Endodermal cell (in vitro differentiated cells): ENCODE measurements around the gene CACNA2D2. TPM values are rescaled to one million over a fixed set of nuclear protein-coding genes. Genes with fewer than 3 reads are reported as not detected.
A peak's percentile ranks its signal among the peaks of the same experiment; 100 is the strongest.

Source experiments
- DNase-seq: peaks from one replicate; pipeline ENCODE4 v3.0.0-alpha.2; 2017
- H3K27ac ChIP-seq: 2 replicates; pipeline ENCODE4 v1.5.1; 2013; ENCODE audit warnings: mild to moderate bottlenecking, low read depth, low read length, moderate library complexity
- H3K27me3 ChIP-seq: 2 replicates; pipeline ENCODE4 v1.6.1; 2013; ENCODE audit warnings: mild to moderate bottlenecking, low read length, moderate library complexity; ENCODE audit not compliant: insufficient read depth, control insufficient read depth, poor library complexity, severe bottlenecking
- H3K36me3 ChIP-seq: 2 replicates; pipeline ENCODE4 v1.7.0; 2013; ENCODE audit warnings: mild to moderate bottlenecking, low read length, moderate library complexity; ENCODE audit not compliant: control insufficient read depth, insufficient read depth
- H3K4me1 ChIP-seq: one replicate; pipeline ENCODE4 v1.7.0; 2013; ENCODE audit warnings: low read length; ENCODE audit not compliant: control insufficient read depth, insufficient read depth
- H3K4me3 ChIP-seq: 2 replicates; pipeline ENCODE4 v1.5.1; 2013; ENCODE audit warnings: mild to moderate bottlenecking, low read length, moderate library complexity
- H3K9ac ChIP-seq: 2 replicates; pipeline ENCODE4 v1.6.1; 2013; ENCODE audit warnings: mild to moderate bottlenecking, low read length, moderate library complexity; ENCODE audit not compliant: poor library complexity, severe bottlenecking; ENCODE audit errors: extremely low read depth
- H3K9me3 ChIP-seq: 2 replicates; pipeline ENCODE4 v1.6.1; 2013; ENCODE audit warnings: mild to moderate bottlenecking, low read length, moderate library complexity; ENCODE audit not compliant: control insufficient read depth
- H3K27ac Mint-ChIP-seq: 2 replicates; pipeline ENCODE4 v1.8.0; 2020; ENCODE audit warnings: mixed read lengths
- H3K27me3 Mint-ChIP-seq: 2 replicates; pipeline ENCODE4 v1.8.0; 2021; ENCODE audit warnings: mild to moderate bottlenecking, mixed read lengths; ENCODE audit not compliant: insufficient read depth
- H3K36me3 Mint-ChIP-seq: 2 replicates; pipeline ENCODE4 v1.8.0; 2020; ENCODE audit warnings: low read depth, mixed read lengths
- H3K4me1 Mint-ChIP-seq: 2 replicates; pipeline ENCODE4 v1.8.0; 2020; ENCODE audit warnings: mixed read lengths
- H3K4me3 Mint-ChIP-seq: 2 replicates; pipeline ENCODE4 v1.8.0; 2020; ENCODE audit warnings: mild to moderate bottlenecking, moderate library complexity, mixed read lengths
- H3K9me3 Mint-ChIP-seq: 2 replicates; pipeline ENCODE4 v1.8.0; 2020; ENCODE audit warnings: mild to moderate bottlenecking, mixed read lengths
- CTCF ChIP-seq: fragments of 200-600 bp; sonication (generic); conservative IDR thresholded peaks from 2 replicates; pipeline ENCODE4 v1.5.0; 2021; ENCODE audit warnings: antibody characterized with exemption, mild to moderate bottlenecking
- WGBS, 2 experiments: methylation state at CpG; one replicate each; pipeline versions ENCODE4 v1.1.5 to v1.1.7; 2013; ENCODE audit warnings: missing lambda C conversion rate in 2 of 2, mixed read lengths in 1 of 2; ENCODE audit not compliant: insufficient coverage in 1 of 2, insufficient read length in 1 of 2; 5-methylcytosine and 5-hydroxymethylcytosine counted together
- total RNA-seq, 2 donors: library from RNA; stranded (reverse); fragmentation: NEBNext Ultra II Directional in 1 of 2; extraction: Animal tissue kit (Norgen Biotek cat#: 25700) in 1 of 2; gene quantifications; 2 replicates in 1 of 2; 3 replicates in 1 of 2; pipeline ENCODE4 v1.2.1, GENCODE V29; 2021

The CACNA2D2 gene
- total RNA-seq, 2 donors from 2014 or later, result 17.6 to 20.7 TPM

DNA sequence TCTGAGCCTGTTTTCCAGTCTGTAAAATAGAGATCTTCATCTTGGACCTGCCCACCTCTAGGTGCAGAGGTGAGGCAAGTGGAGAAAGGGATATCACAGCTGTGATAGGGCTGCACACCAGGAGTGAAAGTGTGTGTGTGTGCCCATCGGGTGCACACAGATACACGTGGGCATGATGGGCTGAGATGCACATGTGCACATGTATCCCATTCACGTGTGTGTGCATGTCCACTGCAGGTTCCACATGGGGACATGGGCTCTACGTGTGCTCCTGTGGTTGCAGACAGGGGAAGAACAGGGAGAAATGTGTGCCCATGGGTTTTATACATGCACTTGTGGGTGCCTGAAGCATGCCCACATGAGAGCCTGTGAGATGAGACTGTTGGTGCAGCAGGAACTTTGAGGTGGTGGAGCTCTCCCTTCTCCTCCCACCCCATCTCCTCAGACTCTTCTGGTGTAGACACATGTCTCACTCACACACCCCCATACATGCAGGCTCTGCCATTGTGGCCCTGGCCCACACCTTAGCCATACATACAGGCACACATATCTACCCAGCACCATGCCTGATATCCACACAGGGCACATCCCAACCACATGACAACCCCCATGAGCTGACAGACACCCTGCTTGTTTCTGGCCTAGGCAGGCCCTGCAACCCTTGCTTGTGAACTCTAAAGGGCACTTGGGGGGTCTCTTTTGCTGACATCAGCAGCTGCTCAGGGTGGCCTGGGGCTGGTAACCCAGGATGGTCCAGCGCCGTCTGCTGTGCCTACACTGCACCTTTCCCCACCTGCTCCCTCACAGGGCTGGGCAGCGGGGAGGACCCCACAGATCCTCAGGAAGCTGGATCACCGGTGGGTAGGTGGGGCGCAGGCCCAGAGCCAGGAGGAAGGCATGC is 86.4 kb downstream of the CACNA2D2 start:
- no peak overlapping the region for H3K27ac ChIP-seq
- Mint-ChIP-seq H3K27ac (no peak overlapping the region), H3K9me3 (no peaks in the 10 kb centered on the region), H3K27me3 (no peaks in the 10 kb centered on the region), H3K4me1 (peaks cover 8% of the 10 kb centered on the region), H3K36me3 (peaks cover 3% of the 10 kb centered on the region), H3K4me3 (no peak overlapping the region)
- no peaks in the 10 kb centered on the region for H3K27me3 ChIP-seq
- H3K4me1 ChIP-seq, result no peaks in the 10 kb centered on the region
- DNase-seq, result no peak
- 89 to 98% methylated on average over 6 to 9 of the region's 9 CpGs for WGBS, 2 experiments
- no peak for TF ChIP-seq CTCF
- no peak overlapping the region for H3K4me3 ChIP-seq
- no peak overlapping the region for H3K9ac ChIP-seq
- no peaks in the 10 kb centered on the region for H3K36me3 ChIP-seq
- no peaks in the 10 kb centered on the region for H3K9me3 ChIP-seq

DNA sequence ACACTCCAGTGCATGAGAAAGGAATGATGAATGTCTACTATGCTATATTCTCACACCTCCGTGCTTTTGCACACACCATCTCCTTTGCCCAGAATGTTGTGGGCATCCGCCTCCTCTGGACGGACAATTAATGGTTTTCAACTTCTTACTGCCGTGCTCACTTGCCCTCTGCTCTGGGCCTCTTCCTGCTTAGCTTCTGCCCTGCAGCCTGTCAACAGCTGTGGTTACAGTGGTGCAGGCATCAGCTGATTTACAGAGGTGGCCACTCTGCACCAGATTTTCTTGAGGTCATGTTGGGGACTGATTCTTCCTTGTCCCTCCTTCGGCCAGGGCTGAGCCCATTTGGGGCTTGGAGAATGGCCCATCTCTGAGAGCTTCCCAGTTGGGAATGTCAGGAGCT is 87.6 kb downstream of the CACNA2D2 start:
- no peak overlapping the region for H3K4me3 Mint-ChIP-seq
- Histone ChIP-seq H3K27ac (no peak overlapping the region), H3K36me3 (no peaks in the 10 kb centered on the region), H3K4me1 (no peaks in the 10 kb centered on the region), H3K9me3 (no peaks in the 10 kb centered on the region), H3K27me3 (no peaks in the 10 kb centered on the region), H3K9ac (no peak overlapping the region), H3K4me3 (no peak overlapping the region)
- H3K9me3 Mint-ChIP-seq, result no peaks in the 10 kb centered on the region
- TF ChIP-seq CTCF, result no peak
- DNase-seq, result no peak
- H3K27me3 Mint-ChIP-seq, result no peaks in the 10 kb centered on the region
- H3K27ac Mint-ChIP-seq, result no peak overlapping the region
- H3K4me1 Mint-ChIP-seq, result peaks cover 5% of the 10 kb centered on the region
- WGBS, 2 experiments, result 92 to 94% methylated on average over 5 of the region's 5 CpGs
- H3K36me3 Mint-ChIP-seq, result peaks cover 3% of the 10 kb centered on the region

GRCh38 chr3:50415061-50415460 is 88.4 kb downstream of the CACNA2D2 start:
- Mint-ChIP-seq H3K36me3 (peaks cover 3% of the 10 kb centered on the region), H3K4me3 (no peak overlapping the region), H3K27me3 (no peaks in the 10 kb centered on the region), H3K27ac (no peak overlapping the region), H3K9me3 (no peaks in the 10 kb centered on the region), H3K4me1 (peaks cover 5% of the 10 kb centered on the region)
- peak; percentile 73 for DNase-seq
- Histone ChIP-seq H3K27ac (no peak overlapping the region), H3K4me1 (no peaks in the 10 kb centered on the region), H3K4me3 (no peak overlapping the region), H3K36me3 (no peaks in the 10 kb centered on the region), H3K9me3 (no peaks in the 10 kb centered on the region), H3K9ac (no peak overlapping the region), H3K27me3 (no peaks in the 10 kb centered on the region)
- TF ChIP-seq CTCF, result peak; percentile 68
- 65 to 83% methylated on average over 2 to 4 of the region's 4 CpGs for WGBS, 2 experiments
